GOT3 (cell line): ENCODE data around the gene BLID.

Experiments used
- DNase-seq: peaks from one replicate; lab custom pipeline; 2025; ENCODE audit warnings: mixed read lengths; lab: John Stamatoyannopoulos, UW

BLID gene

GRCh38 chr11:122115524-122116379, at the start of gene BLID:
Gene BLID (minus strand): TSS chr11:122116215. CDS start chr11:122115922, 293 bp downstream.
- DNase-seq, result no peak

GRCh38 chr11:122163053-122163819, 47.2 kb upstream of the BLID start:
- DNase-seq, result no peak

- no peak for DNase-seq
These were observed 46.1 kb upstream of the BLID start for GRCh38 chr11:122162095-122162494.

- DNase-seq, result no peak
These were observed 45.0 kb upstream of the BLID start for GRCh38 chr11:122160841-122161590.

- no peak for DNase-seq
These were observed 43.8 kb upstream of the BLID start for GRCh38 chr11:122159861-122160260.

- DNase-seq, result no peak
These were observed 43.2 kb upstream of the BLID start for GRCh38 chr11:122159173-122159721.

GRCh38 chr11:122158171-122158570, 42.2 kb upstream of the BLID start:
- DNase-seq, result no peak

- no peak for DNase-seq
These were observed 41.7 kb upstream of the BLID start for GRCh38 chr11:122157653-122158161.

- no peak for DNase-seq
These were observed 40.9 kb upstream of the BLID start for GRCh38 chr11:122156940-122157382.

GRCh38 chr11:122155765-122156527, 39.9 kb upstream of the BLID start:
- no peak for DNase-seq

- DNase-seq, result no peak
These were observed 39.0 kb upstream of the BLID start for GRCh38 chr11:122154994-122155393.

- no peak for DNase-seq
These were observed 38.2 kb upstream of the BLID start for GRCh38 chr11:122154227-122154626.

- DNase-seq, result no peak
These were observed 37.7 kb upstream of the BLID start for GRCh38 chr11:122153746-122154145.

GRCh38 chr11:122150216-122151124, 34.5 kb upstream of the BLID start:
- DNase-seq, result no peak

GRCh38 chr11:122149202-122149601, 33.2 kb upstream of the BLID start:
- no peak for DNase-seq

GRCh38 chr11:122146475-122146874, 30.5 kb upstream of the BLID start:
- DNase-seq, result no peak

GRCh38 chr11:122145715-122146274, 29.8 kb upstream of the BLID start:
- no peak for DNase-seq

GRCh38 chr11:122144752-122145151, 28.7 kb upstream of the BLID start:
- no peak for DNase-seq

- no peak for DNase-seq
These were observed 25.7 kb upstream of the BLID start for GRCh38 chr11:122141725-122142124.

GRCh38 chr11:122140500-122140899, 24.5 kb upstream of the BLID start:
- DNase-seq, result no peak
